ENCODE results near the gene KLRF1.

The KLRF1 gene

GRCh38 chr12:9809338-9809737 is 17.9 kb upstream of the KLRF1 start:
- DNase-seq = no peak

GRCh38 chr12:9809866-9810265 is 17.4 kb upstream of the KLRF1 start:
- DNase-seq = no peak

GRCh38 chr12:9810671-9811070 is 16.6 kb upstream of the KLRF1 start:
- no peak for DNase-seq

- no peak for DNase-seq
Observed at GRCh38 chr12:9811621-9812020, 15.7 kb upstream of the KLRF1 start.

GRCh38 chr12:9813821-9814798 is 13.2 kb upstream of the KLRF1 start:
- peak; percentile 85 for DNase-seq

GRCh38 chr12:9820281-9820930 is 6.9 kb upstream of the KLRF1 start:
- no peak for DNase-seq

- DNase-seq = no peak
Observed at GRCh38 chr12:9829483-9829882, 2.2 kb downstream of the KLRF1 start.

- no peak for DNase-seq
Observed at GRCh38 chr12:9829982-9830381, 2.7 kb downstream of the KLRF1 start.

GRCh38 chr12:9831720-9832119 is 4.4 kb downstream of the KLRF1 start:
- no peak for DNase-seq

GRCh38 chr12:9843407-9843806 is 16.1 kb downstream of the KLRF1 start:
- no peak for DNase-seq

GRCh38 chr12:9848899-9849298 is 21.6 kb downstream of the KLRF1 start:
- no peak for DNase-seq

- DNase-seq = no peak
Observed at GRCh38 chr12:9851050-9851449, 23.8 kb downstream of the KLRF1 start.

- no peak for DNase-seq
Observed at GRCh38 chr12:9851927-9852326, 24.6 kb downstream of the KLRF1 start.

GRCh38 chr12:9856151-9856550 is 28.9 kb downstream of the KLRF1 start:
- no peak for DNase-seq

- DNase-seq = no peak
Observed at GRCh38 chr12:9856894-9857293, 29.6 kb downstream of the KLRF1 start.

GRCh38 chr12:9858135-9858534 is 30.9 kb downstream of the KLRF1 start:
- no peak for DNase-seq

- DNase-seq = no peak
Observed at GRCh38 chr12:9864913-9865675, 37.8 kb downstream of the KLRF1 start.

GRCh38 chr12:9866860-9867269 is 39.6 kb downstream of the KLRF1 start:
- no peak for DNase-seq

GRCh38 chr12:9867531-9867930 is 40.2 kb downstream of the KLRF1 start:
- DNase-seq = no peak

- no peak for DNase-seq
Observed at GRCh38 chr12:9868311-9868801, 41.1 kb downstream of the KLRF1 start.

- DNase-seq = no peak
Observed at GRCh38 chr12:9868951-9869306, 41.6 kb downstream of the KLRF1 start.

- DNase-seq = no peak
Observed at GRCh38 chr12:9869307-9870161, 42.3 kb downstream of the KLRF1 start, which contains the start of gene CLEC2B. TSS of gene CLEC2B (minus strand) at chr12:9869354.

All from effector CD4-positive, alpha-beta T cell (primary cell).